Natural killer cell (primary cell): Measurements from ENCODE around the gene HPSE2. TPM values are rescaled to one million over a fixed set of nuclear protein-coding genes. Genes with fewer than 3 reads are reported as not detected.

Experiments
- ATAC-seq, 3 donors: fragments of 150-1000 bp in 2 of 3; fragments of 200-7000 bp in 1 of 3; cut with Tn5 transposase; 1 replicate in 1 of 3; 2 replicates in 2 of 3; pipeline ENCODE4 v1.10.0; 2021; ENCODE audit warnings: mild to moderate bottlenecking in 2 of 3, moderate library complexity in 2 of 3
- DNase-seq, 2 donors: peaks; one replicate each; pipeline versions ENCODE4 v3.0.0 to v3.0.0-alpha.2; 2013 to 2021; ENCODE audit warnings: mixed read lengths in 1 of 2
- H3K27ac ChIP-seq: one replicate; pipeline ENCODE4 v1.5.1; 2013; ENCODE audit warnings: mild to moderate bottlenecking, low read length
- H3K27me3 ChIP-seq: one replicate; pipeline ENCODE4 v1.6.1; 2013; ENCODE audit warnings: low read length; ENCODE audit not compliant: control insufficient read depth, insufficient read depth
- H3K36me3 ChIP-seq: one replicate; pipeline ENCODE4 v1.6.1; 2013; ENCODE audit warnings: low read length; ENCODE audit not compliant: control insufficient read depth, insufficient read depth
- H3K4me1 ChIP-seq: one replicate; pipeline ENCODE4 v1.6.1; 2013; ENCODE audit warnings: low read length; ENCODE audit not compliant: control insufficient read depth, insufficient read depth
- H3K4me3 ChIP-seq: one replicate; pipeline ENCODE4 v1.5.1; 2013; ENCODE audit warnings: low read length
- H3K9me3 ChIP-seq: one replicate; pipeline ENCODE4 v1.6.1; 2013; ENCODE audit warnings: low read length; ENCODE audit not compliant: control insufficient read depth, insufficient read depth
- H3K27ac Mint-ChIP-seq, 2 donors: one replicate each; pipeline ENCODE4 v1.8.0; 2022; ENCODE audit warnings: mild to moderate bottlenecking in 2 of 2, mixed read lengths in 2 of 2, moderate library complexity in 1 of 2
- H3K27me3 Mint-ChIP-seq, 2 donors: one replicate each; pipeline ENCODE4 v1.8.0; 2022; ENCODE audit warnings: low read depth in 2 of 2, mixed read lengths in 2 of 2
- H3K36me3 Mint-ChIP-seq: one replicate; pipeline ENCODE4 v1.8.0; 2022; ENCODE audit warnings: mixed read lengths
- H3K4me1 Mint-ChIP-seq, 2 donors: one replicate each; pipeline ENCODE4 v1.8.0; 2022; ENCODE audit warnings: mixed read lengths in 2 of 2
- H3K4me3 Mint-ChIP-seq: one replicate; pipeline ENCODE4 v1.8.0; 2022; ENCODE audit warnings: mild to moderate bottlenecking, moderate library complexity, mixed read lengths
- H3K9me3 Mint-ChIP-seq, 2 donors: one replicate each; pipeline ENCODE4 v1.8.0; 2022; ENCODE audit warnings: mixed read lengths in 2 of 2
- WGBS: methylation state at CpG from one replicate; pipeline ENCODE4 v1.1.7; 2013; ENCODE audit warnings: missing lambda C conversion rate; ENCODE audit not compliant: insufficient coverage; 5-methylcytosine and 5-hydroxymethylcytosine counted together
- intact Hi-C: fragments of 100-400 bp; cut with micrococcal nuclease; formaldehyde crosslinking; loops from one replicate; pipeline ENCODE4 v1.14.2; 2022
- total RNA-seq, 4 donors: library from RNA; stranded (reverse); fragments of 120-200 nt in 1 of 4; gene quantifications; one replicate each; pipeline versions ENCODE4 v1.2.3 to v1.2.4, GENCODE V29; 2013 to 2022
- TF ChIP-seq, protein P1 (sequence below): fragments of 200-600 bp; IDR thresholded peaks from one replicate; pipeline ENCODE4 v1.8.0; 2022; ENCODE audit warnings: antibody characterized with exemption

HPSE2 gene
- total RNA-seq, 3 donors from 2014 or later (not counting 1 experiment from before 2014, with no cell fraction given): not detected

DNA sequence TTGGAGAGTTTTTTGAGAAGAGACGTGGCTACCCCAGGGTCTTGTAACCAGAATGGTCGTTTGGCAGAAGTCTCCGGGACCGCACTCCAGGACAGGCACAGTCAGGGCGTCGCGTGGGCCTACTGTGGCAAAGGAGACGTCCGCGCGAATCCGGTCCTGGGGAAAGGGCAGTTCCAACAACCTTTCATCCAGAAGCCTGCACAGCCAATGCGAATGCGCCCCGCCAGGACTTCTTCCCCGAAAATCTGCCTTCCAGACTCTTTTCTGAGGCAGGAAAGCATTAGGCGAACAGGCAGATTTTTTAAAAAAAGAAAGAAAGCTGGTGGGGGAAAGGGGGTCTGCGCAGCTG is 2.0 kb downstream of the HPSE2 start:
- DNase-seq (no peak), ATAC-seq (no peak)
- H3K27me3 Mint-ChIP-seq: peaks cover 53 to 84% of the 10 kb centered on the region in 2 donors
- 10% methylated on average over 18 of the region's 18 CpGs for WGBS
- peaks cover 54% of the 10 kb centered on the region for H3K27me3 ChIP-seq
- H3K27ac ChIP-seq: no peak overlapping the region
- no peaks in the 10 kb centered on the region for H3K9me3 Mint-ChIP-seq
- intact Hi-C loops: no loop called here
- TF ChIP-seq, protein P1, sequence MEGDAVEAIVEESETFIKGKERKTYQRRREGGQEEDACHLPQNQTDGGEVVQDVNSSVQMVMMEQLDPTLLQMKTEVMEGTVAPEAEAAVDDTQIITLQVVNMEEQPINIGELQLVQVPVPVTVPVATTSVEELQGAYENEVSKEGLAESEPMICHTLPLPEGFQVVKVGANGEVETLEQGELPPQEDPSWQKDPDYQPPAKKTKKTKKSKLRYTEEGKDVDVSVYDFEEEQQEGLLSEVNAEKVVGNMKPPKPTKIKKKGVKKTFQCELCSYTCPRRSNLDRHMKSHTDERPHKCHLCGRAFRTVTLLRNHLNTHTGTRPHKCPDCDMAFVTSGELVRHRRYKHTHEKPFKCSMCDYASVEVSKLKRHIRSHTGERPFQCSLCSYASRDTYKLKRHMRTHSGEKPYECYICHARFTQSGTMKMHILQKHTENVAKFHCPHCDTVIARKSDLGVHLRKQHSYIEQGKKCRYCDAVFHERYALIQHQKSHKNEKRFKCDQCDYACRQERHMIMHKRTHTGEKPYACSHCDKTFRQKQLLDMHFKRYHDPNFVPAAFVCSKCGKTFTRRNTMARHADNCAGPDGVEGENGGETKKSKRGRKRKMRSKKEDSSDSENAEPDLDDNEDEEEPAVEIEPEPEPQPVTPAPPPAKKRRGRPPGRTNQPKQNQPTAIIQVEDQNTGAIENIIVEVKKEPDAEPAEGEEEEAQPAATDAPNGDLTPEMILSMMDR: no peak
- peaks cover 4% of the 10 kb centered on the region in 2 donors for H3K4me1 Mint-ChIP-seq
- peaks cover 13% of the 10 kb centered on the region for H3K4me1 ChIP-seq
- no peaks in the 10 kb centered on the region for H3K36me3 Mint-ChIP-seq
- H3K9me3 ChIP-seq: peaks cover 3% of the 10 kb centered on the region
- no peak overlapping the region for H3K27ac Mint-ChIP-seq
- H3K4me3 ChIP-seq: no peak overlapping the region
- H3K4me3 Mint-ChIP-seq: peak overlapping the region; percentile 45
- H3K36me3 ChIP-seq: no peaks in the 10 kb centered on the region

GRCh38 chr10:99233000-99233688 is 2.5 kb downstream of the HPSE2 start:
- Mint-ChIP-seq H3K4me3 (peak overlapping the region; percentile 45), H3K36me3 (no peaks in the 10 kb centered on the region), H3K27ac (no peak overlapping the region), H3K9me3 (no peaks in the 10 kb centered on the region), H3K27me3 (peaks cover 56 to 84% of the 10 kb centered on the region in 2 donors), H3K4me1 (peaks cover 4% of the 10 kb centered on the region in 2 donors)
- TF ChIP-seq, protein P1: no peak
- Histone ChIP-seq H3K27me3 (peaks cover 57% of the 10 kb centered on the region), H3K27ac (no peak overlapping the region), H3K4me1 (peaks cover 13% of the 10 kb centered on the region), H3K9me3 (peaks cover 3% of the 10 kb centered on the region), H3K36me3 (no peaks in the 10 kb centered on the region), H3K4me3 (no peak overlapping the region)
- intact Hi-C loops: no loop called here
- 15% methylated on average over 16 of the region's 18 CpGs for WGBS
- no peak for ATAC-seq
- no peak for DNase-seq

DNA sequence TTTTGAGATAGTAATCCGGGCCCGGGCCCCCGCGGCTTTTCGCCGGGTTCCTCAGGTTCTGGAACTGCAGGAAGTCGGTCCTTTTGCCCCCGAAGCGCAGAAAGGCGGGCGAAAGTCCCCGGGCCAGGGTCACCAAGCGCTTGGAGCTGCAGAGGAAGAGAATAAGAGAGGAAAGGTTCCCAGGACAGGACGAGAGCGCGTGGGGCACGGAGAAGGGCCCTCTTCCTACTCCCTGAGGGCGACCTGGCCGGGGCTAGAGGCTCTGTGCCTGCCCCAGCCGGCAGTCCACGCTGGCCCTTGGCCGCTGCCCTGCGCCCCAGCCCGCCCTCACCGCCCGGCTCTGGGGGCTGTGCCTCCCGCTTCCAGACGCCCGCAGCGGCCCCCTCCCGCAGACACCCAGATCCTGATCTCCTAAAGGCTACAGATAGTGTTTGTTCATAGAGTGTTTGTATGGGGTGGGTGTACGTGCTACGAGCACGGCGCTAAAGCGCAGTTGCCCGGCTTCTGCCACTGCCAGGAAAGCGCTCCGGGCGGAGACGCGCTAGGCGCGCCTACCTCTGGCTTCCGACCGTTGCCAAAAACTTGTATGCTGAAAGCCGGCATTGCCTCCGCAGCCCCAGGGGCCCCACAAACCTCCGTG is 3.2 kb downstream of the HPSE2 start:
- Mint-ChIP-seq H3K9me3 (no peaks in the 10 kb centered on the region), H3K27ac (no peak overlapping the region), H3K36me3 (no peaks in the 10 kb centered on the region), H3K4me3 (no peak overlapping the region), H3K4me1 (peaks cover 4% of the 10 kb centered on the region in 2 donors), H3K27me3 (peaks cover 56 to 85% of the 10 kb centered on the region in 2 donors)
- TF ChIP-seq, protein P1: no peak
- no peak overlapping the region for H3K4me3 ChIP-seq
- H3K27ac ChIP-seq: no peak overlapping the region
- H3K9me3 ChIP-seq: peaks cover 3% of the 10 kb centered on the region
- 4% methylated on average over 47 of the region's 49 CpGs for WGBS
- no peaks in the 10 kb centered on the region for H3K36me3 ChIP-seq
- intact Hi-C loops: no loop called here
- peaks cover 13% of the 10 kb centered on the region for H3K4me1 ChIP-seq
- no peak for ATAC-seq
- peaks cover 54% of the 10 kb centered on the region for H3K27me3 ChIP-seq
- no peak for DNase-seq
